Osteoblast (primary cell): ENCODE measurements around the gene OSM. TPM values are rescaled to one million over a fixed set of nuclear protein-coding genes. Genes with fewer than 3 reads are reported as not detected.

ENCODE experiments used
- DNase-seq: peaks from one replicate; pipeline ENCODE4 v3.0.0; 2011; ENCODE audit warnings: low spot score, mixed read lengths; ENCODE audit not compliant: insufficient read length; ENCODE audit errors: missing footprints
- H2AFZ ChIP-seq: 2 replicates; pipeline ENCODE4 v1.6.0; 2011; ENCODE audit warnings: mild to moderate bottlenecking, low read length
- H3K27ac ChIP-seq: 2 replicates; pipeline ENCODE4 v1.5.1; 2011; ENCODE audit warnings: mild to moderate bottlenecking, low read depth, low read length, moderate library complexity
- H3K27me3 ChIP-seq: 2 replicates; pipeline ENCODE4 v1.6.0; 2012; ENCODE audit warnings: mild to moderate bottlenecking, control low read depth, inconsistent platforms, low read length, moderate library complexity; ENCODE audit not compliant: insufficient read depth
- H3K36me3 ChIP-seq: 2 replicates; pipeline ENCODE4 v1.5.1; 2011; ENCODE audit warnings: mild to moderate bottlenecking, low read length, control low read depth, moderate library complexity; ENCODE audit not compliant: insufficient read depth
- H3K4me1 ChIP-seq: 2 replicates; pipeline ENCODE4 v1.5.1; 2011; ENCODE audit warnings: mild to moderate bottlenecking, low read length, control low read depth, moderate library complexity; ENCODE audit not compliant: insufficient read depth
- H3K4me2 ChIP-seq: 2 replicates; pipeline ENCODE4 v1.6.0; 2011; ENCODE audit warnings: mild to moderate bottlenecking, low read length; ENCODE audit not compliant: insufficient read depth
- H3K4me3 ChIP-seq: fragments of 200-600 bp; sonication (generic); 3 replicates; pipeline ENCODE4 v1.5.1; 2012; ENCODE audit warnings: mild to moderate bottlenecking, low read length, inconsistent platforms; ENCODE audit not compliant: insufficient read depth
- H3K79me2 ChIP-seq: 2 replicates; pipeline ENCODE4 v1.6.0; 2012; ENCODE audit warnings: mild to moderate bottlenecking, low read length, control low read depth, inconsistent platforms; ENCODE audit not compliant: insufficient read depth
- H3K9me3 ChIP-seq: 2 replicates; pipeline ENCODE4 v1.5.1; 2011; ENCODE audit warnings: low read depth, low read length, control low read depth
- H4K20me1 ChIP-seq: 2 replicates; pipeline ENCODE4 v1.6.0; 2012; ENCODE audit warnings: mild to moderate bottlenecking, low read length, control low read depth; ENCODE audit not compliant: insufficient read depth
- total RNA-seq: library from RNA; depleted of rRNA; stranded (reverse); fragments of >200 nt; gene quantifications from 2 replicates; pipeline ENCODE4 v1.2.3, GENCODE V29; 2012
- TF ChIP-seq, protein P1 (sequence below): IDR thresholded peaks from 2 replicates; pipeline ENCODE4 v1.5.1; 2011; ENCODE audit warnings: mild to moderate bottlenecking, low read depth, low read length, moderate library complexity; ENCODE audit errors: extremely low read depth

The OSM gene
- total RNA-seq, 1 donor, result not detected

DNA sequence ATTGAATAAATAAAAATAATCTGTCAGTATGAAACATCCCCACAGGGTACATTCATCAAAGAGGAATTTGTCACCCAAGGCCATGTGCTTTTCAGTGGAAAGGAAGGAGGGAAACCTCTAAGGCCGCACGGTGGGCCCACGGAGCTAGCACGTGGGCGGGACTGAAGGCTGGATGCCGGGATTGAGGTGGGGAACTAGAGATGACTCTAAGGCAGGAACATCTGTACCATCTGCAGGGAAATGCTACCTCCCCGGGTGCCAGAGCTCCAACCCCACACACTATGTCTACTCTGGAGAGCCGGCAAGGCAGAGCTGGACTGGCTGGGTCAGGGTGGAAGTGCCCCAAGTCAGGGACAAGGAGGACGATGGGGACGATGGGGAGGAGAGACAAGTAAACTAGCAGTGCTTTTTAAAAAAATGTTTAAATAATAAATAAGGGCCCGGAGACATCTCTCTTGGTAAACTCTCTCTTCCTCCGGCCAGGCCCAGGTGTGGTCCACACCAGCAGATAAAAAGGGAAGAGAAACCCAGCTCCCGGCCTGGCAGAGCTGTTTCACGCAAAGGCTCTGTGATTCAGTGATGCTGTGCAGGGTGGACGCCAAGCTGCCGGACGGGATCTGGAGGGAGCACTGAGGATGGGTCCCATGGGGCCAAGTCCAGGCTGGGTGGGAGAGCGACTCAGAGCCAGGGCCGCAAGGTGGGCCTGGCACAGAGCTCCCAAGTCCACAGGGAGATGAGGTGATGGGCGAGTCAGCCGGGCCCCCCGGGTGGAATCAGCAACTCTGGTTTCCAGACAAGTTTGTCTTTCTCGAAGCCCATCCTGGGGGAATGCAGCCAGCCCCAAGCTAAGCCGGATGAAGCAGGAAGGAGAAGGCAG lies 25.9 kb downstream of the OSM start:
- H2AFZ ChIP-seq, result no peak overlapping the region
- H3K9me3 ChIP-seq, result no peaks in the 10 kb centered on the region
- peak; percentile 91 for DNase-seq
- H3K4me1 ChIP-seq, result peaks cover 56% of the 10 kb centered on the region
- peak overlapping the region; percentile 96 for H3K27ac ChIP-seq
- peaks cover 42% of the 10 kb centered on the region for H3K36me3 ChIP-seq
- H3K27me3 ChIP-seq, result no peaks in the 10 kb centered on the region
- TF ChIP-seq, protein P1, sequence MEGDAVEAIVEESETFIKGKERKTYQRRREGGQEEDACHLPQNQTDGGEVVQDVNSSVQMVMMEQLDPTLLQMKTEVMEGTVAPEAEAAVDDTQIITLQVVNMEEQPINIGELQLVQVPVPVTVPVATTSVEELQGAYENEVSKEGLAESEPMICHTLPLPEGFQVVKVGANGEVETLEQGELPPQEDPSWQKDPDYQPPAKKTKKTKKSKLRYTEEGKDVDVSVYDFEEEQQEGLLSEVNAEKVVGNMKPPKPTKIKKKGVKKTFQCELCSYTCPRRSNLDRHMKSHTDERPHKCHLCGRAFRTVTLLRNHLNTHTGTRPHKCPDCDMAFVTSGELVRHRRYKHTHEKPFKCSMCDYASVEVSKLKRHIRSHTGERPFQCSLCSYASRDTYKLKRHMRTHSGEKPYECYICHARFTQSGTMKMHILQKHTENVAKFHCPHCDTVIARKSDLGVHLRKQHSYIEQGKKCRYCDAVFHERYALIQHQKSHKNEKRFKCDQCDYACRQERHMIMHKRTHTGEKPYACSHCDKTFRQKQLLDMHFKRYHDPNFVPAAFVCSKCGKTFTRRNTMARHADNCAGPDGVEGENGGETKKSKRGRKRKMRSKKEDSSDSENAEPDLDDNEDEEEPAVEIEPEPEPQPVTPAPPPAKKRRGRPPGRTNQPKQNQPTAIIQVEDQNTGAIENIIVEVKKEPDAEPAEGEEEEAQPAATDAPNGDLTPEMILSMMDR, result no peak
- peaks cover 33% of the 10 kb centered on the region for H3K79me2 ChIP-seq
- H3K4me2 ChIP-seq, result peak overlapping the region; percentile 10
- H4K20me1 ChIP-seq, result peaks cover 14% of the 10 kb centered on the region
- no peak overlapping the region for H3K4me3 ChIP-seq

GRCh38 chr22:30239488-30240405 lies 26.9 kb downstream of the OSM start:
- peaks cover 55% of the 10 kb centered on the region for H3K4me1 ChIP-seq
- H2AFZ ChIP-seq, result no peak overlapping the region
- H3K27me3 ChIP-seq, result no peaks in the 10 kb centered on the region
- peaks cover 23% of the 10 kb centered on the region for H3K79me2 ChIP-seq
- H4K20me1 ChIP-seq, result peaks cover 14% of the 10 kb centered on the region
- no peak overlapping the region for H3K4me3 ChIP-seq
- peak overlapping the region; percentile 96 for H3K27ac ChIP-seq
- DNase-seq, result peak; percentile 76
- no peaks in the 10 kb centered on the region for H3K9me3 ChIP-seq
- H3K4me2 ChIP-seq, result no peak overlapping the region
- H3K36me3 ChIP-seq, result peaks cover 38% of the 10 kb centered on the region
- TF ChIP-seq, protein P1, result no peak

- H3K4me3 ChIP-seq, result no peak overlapping the region
- H4K20me1 ChIP-seq, result peaks cover 13% of the 10 kb centered on the region
- peaks cover 49% of the 10 kb centered on the region for H3K4me1 ChIP-seq
- H3K4me2 ChIP-seq, result no peak overlapping the region
- H3K27me3 ChIP-seq, result no peaks in the 10 kb centered on the region
- peaks cover 29% of the 10 kb centered on the region for H3K36me3 ChIP-seq
- H3K27ac ChIP-seq, result peak overlapping the region; percentile 93
- no peaks in the 10 kb centered on the region for H3K9me3 ChIP-seq
- no peak overlapping the region for H2AFZ ChIP-seq
- H3K79me2 ChIP-seq, result peaks cover 14% of the 10 kb centered on the region
- DNase-seq, result peak; percentile 86
- TF ChIP-seq, protein P1, result no peak
Observed at GRCh38 chr22:30238661-30239487, 27.8 kb downstream of the OSM start.
